HFF-Myc (cell line): ENCODE results near the gene TNRC6C.
"Not testable (repeated sequence)": the region's sequence is repeated elsewhere in the genome, so short reads cannot be mapped to it uniquely, and the experiment has no call there.

Experiments
- DNase-seq: peaks from one replicate; pipeline ENCODE4 v3.0.0-alpha.2; 2011; ENCODE audit warnings: low read depth; ENCODE audit errors: extremely low read depth
- H3K4me3 ChIP-seq: replicated peaks from 2 replicates; pipeline ENCODE4 v1.5.1; 2011; ENCODE audit warnings: low read depth, mild to moderate bottlenecking, control low read depth, low read length
- TF ChIP-seq, protein P1 (sequence below): IDR thresholded peaks from 2 replicates; pipeline ENCODE4 v1.5.1; 2012; ENCODE audit warnings: mild to moderate bottlenecking, low read depth, low read length, control low read depth; ENCODE audit errors: missing control alignments

The TNRC6C gene

DNA sequence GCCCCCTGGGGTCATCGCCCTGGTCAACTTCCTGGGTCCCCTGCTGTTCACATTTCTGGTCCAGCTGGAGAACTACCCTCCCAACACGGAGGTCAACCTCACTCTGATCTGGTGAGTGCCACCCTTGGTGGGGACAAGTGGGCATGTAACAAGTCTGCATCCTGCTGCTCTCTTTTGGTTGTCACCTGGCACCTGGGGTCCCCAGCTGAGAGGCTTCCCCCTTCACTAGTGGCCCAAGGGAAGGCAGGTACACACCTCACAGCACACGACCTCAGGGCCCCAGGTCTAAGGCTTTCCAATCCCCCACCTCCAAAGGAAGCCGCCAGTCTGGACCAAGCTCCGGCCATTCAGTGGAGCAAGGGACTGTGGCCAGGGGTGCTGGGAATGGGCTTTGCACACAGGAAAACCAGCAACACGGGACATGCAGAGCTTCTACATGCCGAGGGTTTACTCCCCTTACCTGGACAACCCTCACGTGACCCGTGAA lies 176.4 kb downstream of the TNRC6C start:
- H3K4me3 ChIP-seq: no peak overlapping the region
- DNase-seq: no peak
- TF ChIP-seq, protein P1, sequence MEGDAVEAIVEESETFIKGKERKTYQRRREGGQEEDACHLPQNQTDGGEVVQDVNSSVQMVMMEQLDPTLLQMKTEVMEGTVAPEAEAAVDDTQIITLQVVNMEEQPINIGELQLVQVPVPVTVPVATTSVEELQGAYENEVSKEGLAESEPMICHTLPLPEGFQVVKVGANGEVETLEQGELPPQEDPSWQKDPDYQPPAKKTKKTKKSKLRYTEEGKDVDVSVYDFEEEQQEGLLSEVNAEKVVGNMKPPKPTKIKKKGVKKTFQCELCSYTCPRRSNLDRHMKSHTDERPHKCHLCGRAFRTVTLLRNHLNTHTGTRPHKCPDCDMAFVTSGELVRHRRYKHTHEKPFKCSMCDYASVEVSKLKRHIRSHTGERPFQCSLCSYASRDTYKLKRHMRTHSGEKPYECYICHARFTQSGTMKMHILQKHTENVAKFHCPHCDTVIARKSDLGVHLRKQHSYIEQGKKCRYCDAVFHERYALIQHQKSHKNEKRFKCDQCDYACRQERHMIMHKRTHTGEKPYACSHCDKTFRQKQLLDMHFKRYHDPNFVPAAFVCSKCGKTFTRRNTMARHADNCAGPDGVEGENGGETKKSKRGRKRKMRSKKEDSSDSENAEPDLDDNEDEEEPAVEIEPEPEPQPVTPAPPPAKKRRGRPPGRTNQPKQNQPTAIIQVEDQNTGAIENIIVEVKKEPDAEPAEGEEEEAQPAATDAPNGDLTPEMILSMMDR: no peak

DNA sequence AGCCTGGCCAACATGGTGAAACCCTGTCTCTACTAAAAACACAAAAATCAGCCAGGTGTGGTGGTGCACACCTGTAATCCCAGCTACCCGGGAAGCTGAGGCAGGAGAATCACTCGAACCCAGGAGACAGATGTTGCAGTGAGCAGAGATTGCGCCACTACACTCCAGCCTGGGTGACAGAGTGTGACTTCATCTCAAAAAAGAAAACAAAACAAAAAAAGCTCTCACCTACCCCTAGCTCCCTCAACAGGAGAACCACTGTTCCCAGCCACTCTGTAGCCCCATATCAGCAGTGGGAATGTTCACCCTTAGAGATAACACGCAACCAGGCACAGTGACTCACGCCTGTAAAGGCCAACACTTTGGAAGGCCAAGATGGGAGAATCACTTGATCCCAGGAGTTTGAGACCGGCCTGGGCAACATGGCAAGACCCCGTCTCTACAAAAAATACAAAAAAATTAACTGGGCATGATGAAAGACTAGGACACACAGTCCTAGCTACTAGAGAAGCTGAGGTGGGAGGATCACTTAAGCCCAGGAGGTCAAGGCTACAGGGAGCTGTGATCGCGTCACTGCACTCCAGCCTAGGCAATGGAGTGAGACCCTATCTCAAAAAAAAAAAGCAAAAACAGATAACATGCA lies 177.5 kb downstream of the TNRC6C start:
- TF ChIP-seq, protein P1: no peak
- no peak overlapping the region for H3K4me3 ChIP-seq
- no peak for DNase-seq

DNA sequence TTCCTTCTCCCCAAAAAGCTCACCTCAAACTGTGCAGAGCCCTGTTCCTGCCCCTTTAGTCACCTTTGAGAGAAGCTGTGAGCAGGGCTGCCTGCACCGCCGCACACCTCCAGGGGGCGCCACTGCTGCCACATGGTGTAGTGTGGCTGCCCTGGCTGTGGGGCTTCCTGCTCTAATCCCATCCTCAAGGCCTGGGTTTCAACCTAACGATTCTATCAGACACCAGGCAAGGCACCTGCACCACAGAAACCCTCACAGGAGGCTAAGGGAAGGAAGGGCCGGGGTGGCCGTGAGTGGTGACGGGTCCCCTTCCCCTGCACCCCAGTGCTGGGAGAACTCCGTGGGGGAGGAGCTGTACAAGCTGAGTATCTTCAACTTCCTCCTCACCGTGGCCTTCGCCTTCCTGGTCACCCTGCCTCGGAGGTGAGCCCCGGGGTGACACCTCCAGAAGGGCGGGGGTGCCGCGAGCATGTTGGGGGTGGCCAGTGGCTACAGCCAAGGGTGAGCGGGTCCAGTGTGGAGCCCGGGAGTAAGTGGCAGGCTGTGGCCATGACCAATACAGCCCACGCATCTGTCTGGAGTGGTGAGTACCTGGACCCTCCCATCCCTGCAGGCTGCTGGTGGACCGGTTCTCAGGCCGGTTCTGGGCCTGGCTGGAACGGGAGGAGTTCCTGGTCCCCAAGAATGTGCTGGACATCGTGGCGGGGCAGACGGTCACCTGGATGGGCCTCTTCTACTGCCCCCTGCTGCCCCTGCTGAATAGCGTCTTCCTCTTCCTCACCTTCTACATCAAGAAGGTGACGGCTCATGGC lies 179.1 kb downstream of the TNRC6C start:
- H3K4me3 ChIP-seq: no peak overlapping the region
- TF ChIP-seq, protein P1: peak; percentile 62
- DNase-seq: no peak

DNA sequence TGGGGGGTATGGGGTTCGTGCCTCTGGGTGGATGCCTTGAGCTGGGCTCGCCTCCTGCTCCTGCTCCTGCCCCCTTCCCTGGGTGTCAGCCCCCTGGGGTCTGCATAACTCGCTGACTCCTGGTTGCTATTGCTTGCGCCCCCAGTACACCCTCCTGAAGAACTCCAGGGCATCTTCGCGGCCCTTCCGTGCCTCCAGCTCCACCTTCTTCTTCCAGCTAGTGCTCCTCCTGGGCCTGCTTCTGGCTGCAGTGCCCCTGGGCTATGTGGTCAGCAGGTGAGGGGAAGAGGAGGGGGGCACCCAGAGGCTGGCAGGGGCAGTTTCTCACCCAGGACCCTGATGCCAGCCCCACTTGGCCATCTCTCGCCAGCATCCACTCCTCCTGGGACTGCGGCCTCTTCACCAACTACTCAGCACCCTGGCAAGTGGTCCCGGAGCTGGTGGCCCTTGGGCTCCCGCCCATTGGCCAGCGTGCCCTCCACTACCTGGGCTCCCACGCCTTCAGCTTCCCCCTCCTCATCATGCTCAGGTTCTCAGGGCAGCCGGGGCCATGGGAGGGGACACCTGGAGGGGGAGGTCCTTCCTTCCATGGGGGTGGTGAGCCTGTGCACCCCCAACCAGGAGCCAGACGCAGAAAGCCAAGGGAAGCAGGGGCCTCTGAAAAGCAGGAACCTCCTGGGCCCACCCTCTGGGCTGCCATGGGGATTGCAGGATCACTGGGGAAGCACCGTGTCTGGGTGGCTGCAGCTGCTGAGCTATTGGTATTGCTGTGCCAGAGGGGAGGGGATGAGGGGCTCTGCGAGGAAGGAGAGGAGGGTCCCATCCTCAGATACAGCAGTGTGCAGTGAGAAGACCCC lies 179.9 kb downstream of the TNRC6C start:
- no peak for DNase-seq
- TF ChIP-seq, protein P1: no peak
- H3K4me3 ChIP-seq: no peak overlapping the region

DNA sequence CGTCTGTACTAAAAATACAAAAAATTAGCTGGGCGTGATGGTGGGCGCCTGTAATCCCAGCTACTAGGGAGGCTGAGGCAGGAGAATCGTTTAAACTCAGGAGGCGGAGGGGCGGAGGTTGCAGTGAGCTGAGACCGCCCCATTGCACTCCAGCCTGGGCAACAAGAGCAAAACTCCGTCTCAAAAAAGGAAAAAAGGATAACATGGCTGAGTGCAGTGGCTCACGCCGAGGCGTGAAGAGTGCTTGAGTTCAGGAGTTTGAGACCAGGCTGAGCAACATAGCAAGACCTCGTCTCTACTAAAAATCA lies 181.3 kb downstream of the TNRC6C start:
- not testable (repeated sequence) for H3K4me3 ChIP-seq, DNase-seq

DNA sequence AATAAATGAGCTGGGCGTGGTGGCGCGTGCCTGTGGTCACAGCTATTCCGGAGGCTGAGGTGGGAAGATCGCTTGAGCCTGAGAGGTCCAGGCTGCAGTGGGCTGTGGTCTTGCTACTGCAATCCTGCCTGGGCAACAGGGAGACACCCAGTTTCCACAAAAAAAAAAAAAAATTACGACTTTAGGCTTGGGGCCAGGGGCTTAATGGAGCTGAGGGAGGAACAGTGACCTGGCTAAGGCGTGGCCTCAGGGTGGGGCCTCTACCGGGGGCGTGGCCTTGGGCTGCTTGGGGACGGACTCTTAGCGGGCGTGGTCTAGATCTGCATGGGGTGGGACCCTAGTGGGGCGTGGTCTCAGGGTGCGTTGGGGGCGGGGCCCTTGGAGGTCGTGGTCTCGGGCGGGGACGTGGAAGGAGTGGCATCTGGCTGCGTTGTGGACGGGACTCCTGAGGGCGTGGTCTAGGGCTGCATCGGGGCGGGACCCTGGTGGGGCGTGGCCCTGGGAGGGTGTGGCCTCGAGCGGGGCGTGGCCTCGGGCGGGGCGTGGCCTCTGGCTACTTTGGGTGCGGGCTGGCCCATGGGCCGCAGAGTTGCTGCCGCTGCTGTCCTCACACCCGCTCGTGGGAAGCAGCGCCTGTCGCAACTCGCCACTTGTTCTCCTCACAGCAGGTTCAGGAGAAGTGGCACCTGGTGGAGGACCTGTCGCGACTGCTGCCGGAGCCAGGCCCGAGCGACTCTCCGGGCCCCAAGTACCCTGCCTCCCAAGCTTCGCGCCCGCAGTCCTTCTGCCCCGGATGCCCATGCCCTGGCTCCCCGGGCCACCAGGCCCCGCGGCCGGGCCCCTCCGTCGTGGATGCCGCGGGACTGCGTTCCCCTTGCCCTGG lies 181.9 kb downstream of the TNRC6C start:
- DNase-seq: peak; percentile 78
- no peak overlapping the region for H3K4me3 ChIP-seq
- TF ChIP-seq, protein P1: no peak
